HepG2 (cell line): Measurements from ENCODE around the gene SELPLG. TPM values are rescaled to one million over a fixed set of nuclear protein-coding genes. Genes with fewer than 3 reads are reported as not detected.

Experiments used
- ATAC-seq: fragments of 200-7000 bp; cut with Tn5 transposase; 3 replicates; pipeline ENCODE4 v1.9.1; 2020; ENCODE audit warnings: mild to moderate bottlenecking, moderate library complexity
- BruUV-seq: library from RNA; stranded (reverse); fragments of 400-500 nt; replicated peaks from 2 replicates; lab custom pipeline; 2021; lab: Mats Ljungman, UMichigan
- CTCF ChIA-PET: fragments of 300-600 bp; formaldehyde crosslinking; extraction: SDS; loops from one replicate; lab custom pipeline; 2021; ENCODE audit warnings: low total read pairs, inconsistent platforms, low intra/inter-chr PET ratio; lab: Yijun Ruan, JAX
- POLR2A ChIA-PET: fragments of 350-600 bp; sonication (Branson Sonifier 250); formaldehyde crosslinking; loops from one replicate; lab custom pipeline; 2020; ENCODE audit warnings: antibody characterized with exemption, inconsistent platforms; lab: Yijun Ruan, JAX
- DNase-seq: peaks from one replicate; pipeline ENCODE4 v3.0.0-alpha.2; 2015; ENCODE audit warnings: low spot score
- FAIRE-seq: peaks from 3 replicates; lab custom pipeline; 2011; peaks lifted over from hg19 to GRCh38; lab: Jason Lieb, UNC
- H2AFZ ChIP-seq: one replicate; pipeline ENCODE4 v1.6.1; 2011; ENCODE audit warnings: low read length, inconsistent platforms
- H3K27ac ChIP-seq: fragments of 300-600 bp; 3 replicates; pipeline ENCODE4 v1.8.0; 2011; ENCODE audit warnings: mixed run types, mild to moderate bottlenecking, mixed read lengths, low read length, inconsistent platforms; ENCODE audit not compliant: insufficient read depth; ENCODE audit errors: extremely low read length
- H3K27me3 ChIP-seq, 2 experiments: fragments of 200-600 bp in 1 of 2; 2 replicates in 1 of 2; 3 replicates in 1 of 2; pipeline versions ENCODE4 v1.6.0 to v1.8.0; 2011; ENCODE audit warnings: low read length in 2 of 2, mild to moderate bottlenecking in 2 of 2, moderate library complexity in 2 of 2, inconsistent platforms in 1 of 2; ENCODE audit not compliant: insufficient read depth in 2 of 2, control insufficient read depth in 1 of 2
- H3K36me3 ChIP-seq, 2 experiments: fragments of 200-600 bp in 1 of 2; replicated peaks in 1 of 2; 2 replicates in 1 of 2; 3 replicates in 1 of 2; pipeline versions ENCODE4 v1.5.1 to v1.8.0; 2011; ENCODE audit warnings: low read length in 2 of 2, inconsistent platforms in 1 of 2; ENCODE audit not compliant: insufficient read depth in 2 of 2, control insufficient read depth in 1 of 2
- H3K4me1 ChIP-seq: 2 replicates; pipeline ENCODE4 v1.5.1; 2012; ENCODE audit warnings: low read length, inconsistent platforms; ENCODE audit not compliant: insufficient read depth
- H3K4me2 ChIP-seq: 2 replicates; pipeline ENCODE4 v1.6.0; 2011; ENCODE audit warnings: low read depth, low read length, inconsistent platforms
- H3K4me3 ChIP-seq, 3 experiments: fragments of 200-600 bp in 1 of 3; sonication (generic), shearing (Covaris generic) in 1 of 3; replicated peaks in 1 of 3; 2 replicates each; pipeline ENCODE4 v1.5.1; 2011 to 2016; ENCODE audit warnings: low read length in 3 of 3, inconsistent platforms in 2 of 3, low read depth in 2 of 3, mild to moderate bottlenecking in 2 of 3, control low read depth in 1 of 3, mixed read lengths in 1 of 3; ENCODE audit not compliant: insufficient read depth in 1 of 3
- H3K79me2 ChIP-seq: one replicate; pipeline ENCODE4 v1.6.1; 2011; ENCODE audit warnings: low read length, inconsistent platforms; ENCODE audit not compliant: insufficient read depth
- H3K9ac ChIP-seq: 2 replicates; pipeline ENCODE4 v1.6.0; 2011; ENCODE audit warnings: mild to moderate bottlenecking, low read depth, low read length, inconsistent platforms; ENCODE audit not compliant: insufficient read depth
- H3K9me3 ChIP-seq: 2 replicates; pipeline ENCODE4 v1.5.1; 2012; ENCODE audit warnings: mild to moderate bottlenecking, low read length
- H4K20me1 ChIP-seq: 2 replicates; pipeline ENCODE4 v1.6.0; 2011; ENCODE audit warnings: inconsistent platforms, mild to moderate bottlenecking, low read length, moderate library complexity; ENCODE audit not compliant: insufficient read depth
- ERF ChIP-seq: IDR thresholded peaks from 2 replicates; pipeline ENCODE4 v1.6.1; 2018; ENCODE audit warnings: missing biosample characterization, missing genetic modification reagents
- HBP1 ChIP-seq: IDR thresholded peaks from 2 replicates; pipeline ENCODE4 v1.6.1; 2016; ENCODE audit warnings: low read depth, control low read depth
- HNF4A ChIP-seq: sonication (generic); formaldehyde crosslinking; IDR thresholded peaks from 2 replicates; pipeline ENCODE4 v1.4.0; 2020; ENCODE audit warnings: missing genetic modification reagents
- KMT2B ChIP-seq: IDR thresholded peaks from 2 replicates; pipeline ENCODE4 v1.6.1; 2016; ENCODE audit warnings: missing genetic modification reagents, missing compliant biosample characterization
- PPARG ChIP-seq: conservative IDR thresholded peaks from 2 replicates; pipeline ENCODE4 v1.6.1; 2016; ENCODE audit warnings: missing biosample characterization, missing genetic modification reagents
- SRF ChIP-seq: IDR thresholded peaks from 2 replicates; pipeline ENCODE4 v1.6.1; 2011; ENCODE audit warnings: mild to moderate bottlenecking, low read depth, low read length, moderate library complexity
- TARDBP ChIP-seq: sonication (generic); formaldehyde crosslinking; IDR thresholded peaks from 2 replicates; pipeline ENCODE4 v1.8.0; 2022; ENCODE audit warnings: mild to moderate bottlenecking, missing genetic modification reagents
- TBX2 ChIP-seq: sonication (generic); formaldehyde crosslinking; IDR thresholded peaks from 2 replicates; pipeline ENCODE4 v1.5.0; 2020; ENCODE audit warnings: missing genetic modification reagents, mild to moderate bottlenecking, borderline replicate concordance
- U2AF2 ChIP-seq: fragments of 200-400 bp; formaldehyde crosslinking; IDR thresholded peaks from 2 replicates; pipeline ENCODE4 v1.6.1; 2017; ENCODE audit warnings: low read depth, mild to moderate bottlenecking, low read length
- ZFP1 ChIP-seq: IDR thresholded peaks from 2 replicates; pipeline ENCODE4 v1.6.1; 2016
- ZIK1 ChIP-seq: sonication (generic); formaldehyde crosslinking; IDR thresholded peaks from 2 replicates; pipeline ENCODE4 v1.5.0; 2020; ENCODE audit warnings: mild to moderate bottlenecking, low read depth, missing genetic modification reagents, borderline replicate concordance
- ZNF20 ChIP-seq: sonication (generic); formaldehyde crosslinking; IDR thresholded peaks from 2 replicates; pipeline ENCODE4 v1.4.0; 2020; ENCODE audit warnings: mild to moderate bottlenecking, moderate library complexity, missing genetic modification reagents
- ZNF235 ChIP-seq: sonication (generic); formaldehyde crosslinking; IDR thresholded peaks from 2 replicates; pipeline ENCODE4 v1.8.1; 2023; ENCODE audit warnings: mild to moderate bottlenecking, missing genetic modification reagents, borderline replicate concordance
- ZNF383 ChIP-seq: sonication (generic); formaldehyde crosslinking; IDR thresholded peaks from 2 replicates; pipeline ENCODE4 v1.4.0; 2020; ENCODE audit warnings: missing genetic modification reagents, mild to moderate bottlenecking, borderline replicate concordance
- ZNF460 ChIP-seq: sonication (generic); formaldehyde crosslinking; IDR thresholded peaks from 2 replicates; pipeline ENCODE4 v1.5.1; 2020; ENCODE audit warnings: missing genetic modification reagents, mild to moderate bottlenecking, borderline replicate concordance
- ZNF546 ChIP-seq: sonication (generic); formaldehyde crosslinking; conservative IDR thresholded peaks from 2 replicates; pipeline ENCODE4 v1.8.1; 2023; ENCODE audit warnings: mild to moderate bottlenecking, missing genetic modification reagents
- ZNF607 ChIP-seq: sonication (generic); formaldehyde crosslinking; IDR thresholded peaks from 2 replicates; pipeline ENCODE4 v1.5.1; 2020; ENCODE audit warnings: missing genetic modification reagents, mild to moderate bottlenecking, borderline replicate concordance
- ZNF841 ChIP-seq: sonication (generic); formaldehyde crosslinking; IDR thresholded peaks from 2 replicates; pipeline ENCODE4 v1.8.1; 2023; ENCODE audit warnings: missing genetic modification reagents, borderline replicate concordance
- WGBS: methylation state at CpG from one replicate; pipeline ENCODE4 v1.1.6; 2017; ENCODE audit warnings: low lambda C conversion rate; 5-methylcytosine and 5-hydroxymethylcytosine counted together
- in situ Hi-C: cut with HindIII; loops from 2 replicates; pipeline ENCODE4 v1.10.0; 2017; ENCODE audit warnings: low pct_unique_long_range_greater_than_20kb; ENCODE audit not compliant: extremely low pct_ligation_motif_present
- intact Hi-C: fragments of 100-400 bp; cut with micrococcal nuclease; formaldehyde crosslinking; loops from one replicate; pipeline ENCODE4 v1.10.0; 2022; ENCODE audit not compliant: unreplicated experiment
- polyA plus RNA-seq, 8 experiments: library from polyadenylated mRNA; depleted of rRNA in 3 of 8; stranded (reverse) in 7 of 8; unstranded in 1 of 8; fragments of >200 nt; fragmentation: Illumina TruSeq in 4 of 8; extraction: Trizol in 4 of 8; gene quantifications; 2 replicates each; pipeline versions ENCODE4 v1.2.1 to v1.2.3, GENCODE V29; 2011 to 2016; ENCODE audit warnings: low read depth in 4 of 8, missing spikeins in 1 of 8, mixed read lengths in 1 of 8; ENCODE audit not compliant: insufficient read depth in 1 of 8
- total RNA-seq, 5 experiments: library from RNA; depleted of rRNA; stranded (reverse); fragments of >200 nt; fragmentation: Illumina TruSeq; extraction: Trizol; gene quantifications; 2 replicates each; pipeline ENCODE4 v1.2.3, GENCODE V29; 2016; ENCODE audit warnings: low read depth in 1 of 5

The SELPLG gene
- total and polyA plus RNA-seq, 2 of the 13 experiments (the other 11 are each of a cell fraction or from before 2014, with no cell fraction given): 0.12 TPM; not detected in 1

- H3K4me2 ChIP-seq: no peak overlapping the region
- intact Hi-C loops: no loop called here
- H3K4me3 ChIP-seq: no peak overlapping the region
- H2AFZ ChIP-seq: no peak overlapping the region
- peak; percentile 6; the same call in 2 of the 3 replicates for ATAC-seq
- WGBS: 77% methylated on average over 9 of the region's 10 CpGs
- CTCF ChIA-PET: no interaction called here
- H3K9ac ChIP-seq: no peak overlapping the region
- H4K20me1 ChIP-seq: no peaks in the 10 kb centered on the region; the same call in 1 of the 2 replicates
- BruUV-seq: TSS peak; percentile 0
- no peaks in the 10 kb centered on the region for H3K9me3 ChIP-seq
- TF ChIP-seq ZNF460 (CRISPR knock-in tag) (no peak), ZNF546 (CRISPR knock-in tag) (no peak), TARDBP (CRISPR knock-in tag) (no peak), ZFP1 (CRISPR knock-in tag) (no peak), ZNF235 (CRISPR knock-in tag) (no peak), ZIK1 (CRISPR knock-in tag) (no peak), ZNF20 (no peak), HNF4A (CRISPR knock-in tag) (no peak), KMT2B (CRISPR knock-in tag) (no peak), TBX2 (CRISPR knock-in tag) (no peak), ZNF383 (CRISPR knock-in tag) (no peak), U2AF2 (no peak), ZNF607 (CRISPR knock-in tag) (no peak), ZNF841 (CRISPR knock-in tag) (no peak), HBP1 (CRISPR knock-in tag) (no peak), PPARG (no peak), SRF (no peak), ERF (CRISPR knock-in tag) (no peak)
- TF ChIP-seq, all 625 proteins: peak for 0
- no peaks in the 10 kb centered on the region for H3K79me2 ChIP-seq
- FAIRE-seq (no peak), DNase-seq (no peak)
- peaks cover 1 to 2% of the 10 kb centered on the region in 2 experiments; a peak in 4 of 5 replicates for H3K36me3 ChIP-seq
- in situ Hi-C loops: no loop called here
- no peak overlapping the region for H3K27ac ChIP-seq
- peaks cover 14% of the 10 kb centered on the region; the same call in 1 of the 2 replicates for H3K4me1 ChIP-seq
- H3K27me3 ChIP-seq: peaks cover 0 to 5% of the 10 kb centered on the region in 2 experiments; a peak in 2 of 5 replicates
- POLR2A ChIA-PET: interaction anchor here (0.7 kb wide), 1 partner anchor 10 kb away, joined by 4 read pairs; no protein-coding TSS in a partner anchor
Observed at GRCh38 chr12:108640802-108641445, 7.2 kb upstream of the SELPLG start.
